Kidney epithelial cell (primary cell): ENCODE results near the gene PYCR2. TPM values are rescaled to one million over a fixed set of nuclear protein-coding genes. Genes with fewer than 3 reads are reported as not detected.
"Not testable (repeated sequence)": the region's sequence is repeated elsewhere in the genome, so short reads cannot be mapped to it uniquely, and the experiment has no call there.

Experiments
- DNase-seq: peaks from one replicate; pipeline ENCODE4 v3.0.0-alpha.2; 2010; ENCODE audit warnings: low read depth
- H3K27me3 ChIP-seq: 2 replicates; pipeline ENCODE4 v1.6.0; 2011; ENCODE audit warnings: low read length; ENCODE audit not compliant: control insufficient read depth, insufficient read depth
- H3K36me3 ChIP-seq: 2 replicates; pipeline ENCODE4 v1.5.1; 2011; ENCODE audit warnings: low read length; ENCODE audit not compliant: control insufficient read depth, insufficient read depth
- H3K4me3 ChIP-seq: 2 replicates; pipeline ENCODE4 v1.5.1; 2011; ENCODE audit warnings: low read depth, mild to moderate bottlenecking, control low read depth, low read length
- total RNA-seq: library from RNA; depleted of rRNA; stranded (reverse); fragments of >200 nt; gene quantifications from 2 replicates; pipeline ENCODE4 v1.2.3, GENCODE V29; 2015
- TF ChIP-seq, protein P1 (sequence below): IDR thresholded peaks from 2 replicates; pipeline ENCODE4 v1.5.1; 2011; ENCODE audit warnings: mild to moderate bottlenecking, moderate library complexity, low read length, control low read depth, inconsistent platforms; ENCODE audit not compliant: insufficient read depth, poor library complexity, severe bottlenecking

PYCR2 gene
- total RNA-seq, 1 donor from 2014 or later = 51.2 TPM

DNA sequence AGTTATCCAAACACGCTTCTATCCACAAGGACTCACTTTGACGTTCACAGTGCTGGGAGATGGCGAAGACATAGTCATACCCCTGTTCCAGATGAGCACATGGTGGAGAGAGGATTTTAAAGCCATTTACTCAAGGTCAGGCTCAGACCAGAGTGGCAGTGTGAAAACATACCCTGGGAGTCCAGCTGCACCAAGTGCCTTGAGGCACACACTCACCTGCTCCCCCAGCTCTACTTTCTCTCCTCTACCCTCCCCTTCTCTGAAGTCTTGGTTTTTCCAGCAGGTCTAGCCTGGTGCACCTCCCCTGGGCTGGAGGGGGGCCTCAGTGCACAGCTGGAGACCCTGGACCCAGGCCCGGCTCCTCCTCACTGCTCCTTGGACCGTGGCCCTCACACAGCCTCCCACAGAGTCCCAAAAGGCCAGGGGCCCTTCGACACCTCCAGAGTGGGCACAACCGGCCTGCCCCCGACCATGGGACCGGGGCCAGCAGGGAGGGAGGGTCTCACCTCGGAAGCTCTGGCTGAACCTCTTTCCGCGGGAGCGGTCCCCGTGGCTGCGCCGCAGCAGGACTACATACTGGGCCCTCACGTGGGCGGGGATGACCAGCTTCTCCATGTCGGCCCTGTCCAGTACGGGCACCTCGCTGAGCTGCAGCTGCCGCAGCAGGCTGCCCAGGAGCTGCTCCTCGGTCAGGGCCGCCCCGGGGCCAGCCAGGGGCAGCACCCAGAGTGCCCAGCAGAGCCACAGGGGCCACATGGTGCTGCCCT lies 16.5 kb upstream of the PYCR2 start:
- H3K36me3 ChIP-seq = no peaks in the 10 kb centered on the region
- H3K4me3 ChIP-seq = no peak overlapping the region
- TF ChIP-seq, protein P1, sequence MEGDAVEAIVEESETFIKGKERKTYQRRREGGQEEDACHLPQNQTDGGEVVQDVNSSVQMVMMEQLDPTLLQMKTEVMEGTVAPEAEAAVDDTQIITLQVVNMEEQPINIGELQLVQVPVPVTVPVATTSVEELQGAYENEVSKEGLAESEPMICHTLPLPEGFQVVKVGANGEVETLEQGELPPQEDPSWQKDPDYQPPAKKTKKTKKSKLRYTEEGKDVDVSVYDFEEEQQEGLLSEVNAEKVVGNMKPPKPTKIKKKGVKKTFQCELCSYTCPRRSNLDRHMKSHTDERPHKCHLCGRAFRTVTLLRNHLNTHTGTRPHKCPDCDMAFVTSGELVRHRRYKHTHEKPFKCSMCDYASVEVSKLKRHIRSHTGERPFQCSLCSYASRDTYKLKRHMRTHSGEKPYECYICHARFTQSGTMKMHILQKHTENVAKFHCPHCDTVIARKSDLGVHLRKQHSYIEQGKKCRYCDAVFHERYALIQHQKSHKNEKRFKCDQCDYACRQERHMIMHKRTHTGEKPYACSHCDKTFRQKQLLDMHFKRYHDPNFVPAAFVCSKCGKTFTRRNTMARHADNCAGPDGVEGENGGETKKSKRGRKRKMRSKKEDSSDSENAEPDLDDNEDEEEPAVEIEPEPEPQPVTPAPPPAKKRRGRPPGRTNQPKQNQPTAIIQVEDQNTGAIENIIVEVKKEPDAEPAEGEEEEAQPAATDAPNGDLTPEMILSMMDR = no peak
- peaks cover 2% of the 10 kb centered on the region for H3K27me3 ChIP-seq
- DNase-seq = no peak

DNA sequence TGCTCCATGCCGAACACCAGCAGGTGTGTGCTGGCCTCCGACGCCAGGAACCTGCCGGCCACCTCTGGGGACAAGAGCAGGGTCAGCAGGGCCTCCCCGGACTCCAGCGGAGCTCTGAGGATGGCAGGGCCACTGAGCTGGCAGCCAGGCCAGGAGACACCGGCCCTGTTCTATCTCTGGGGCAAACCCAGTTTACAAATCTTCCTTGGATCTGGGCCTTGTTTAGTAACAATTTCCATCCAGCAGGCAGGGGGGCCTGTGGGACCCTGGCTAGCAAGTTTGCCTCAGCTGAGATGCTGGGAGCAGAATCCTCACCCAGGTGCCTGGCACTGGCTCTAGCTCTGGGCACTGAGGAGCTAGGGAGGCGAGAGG lies 15.9 kb upstream of the PYCR2 start:
- not testable (repeated sequence) for H3K27me3 ChIP-seq, H3K4me3 ChIP-seq, H3K36me3 ChIP-seq, DNase-seq

DNA sequence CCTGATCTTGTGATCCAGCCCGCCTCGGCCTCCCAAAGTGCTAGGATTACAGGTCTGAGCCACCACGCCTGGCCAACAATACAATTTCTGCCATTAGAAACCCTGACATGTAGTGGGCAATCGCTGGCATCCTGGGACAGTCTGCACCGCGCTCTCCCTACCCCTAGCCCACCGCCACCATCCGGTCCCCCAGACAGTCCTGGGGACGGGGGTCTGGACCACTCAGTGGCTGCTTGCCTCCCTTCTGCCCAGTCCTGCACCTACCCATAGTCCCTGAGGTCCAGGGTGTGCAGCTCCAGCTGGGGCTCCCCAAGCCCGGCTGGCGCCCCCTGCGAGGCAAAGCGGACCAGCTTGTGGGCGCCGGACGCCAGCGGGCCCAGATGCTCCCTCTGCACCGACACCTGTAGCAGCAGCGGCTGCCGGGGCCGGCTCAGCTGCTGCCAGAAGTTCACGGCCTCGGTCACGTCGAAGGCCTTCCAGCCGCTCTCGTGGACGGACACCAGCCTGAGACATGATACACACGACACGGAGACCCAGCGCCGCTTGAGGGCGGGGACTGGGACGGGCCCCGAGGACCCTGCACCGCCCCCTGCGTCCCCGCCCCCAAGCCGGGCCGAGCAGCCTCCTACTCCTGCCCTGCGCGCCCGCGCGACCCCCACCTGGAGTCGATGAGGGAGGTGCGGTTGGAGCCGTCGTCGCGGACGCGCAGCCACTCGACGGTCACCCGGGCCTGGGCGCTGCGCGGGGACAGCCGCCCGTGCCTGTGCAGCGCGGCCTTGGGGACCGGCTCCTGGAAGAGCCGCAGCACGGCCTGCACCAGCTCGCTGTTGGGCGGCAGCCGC lies 15.3 kb upstream of the PYCR2 start:
- H3K36me3 ChIP-seq, H3K27me3 ChIP-seq, DNase-seq, H3K4me3 ChIP-seq: not testable (repeated sequence)

DNA sequence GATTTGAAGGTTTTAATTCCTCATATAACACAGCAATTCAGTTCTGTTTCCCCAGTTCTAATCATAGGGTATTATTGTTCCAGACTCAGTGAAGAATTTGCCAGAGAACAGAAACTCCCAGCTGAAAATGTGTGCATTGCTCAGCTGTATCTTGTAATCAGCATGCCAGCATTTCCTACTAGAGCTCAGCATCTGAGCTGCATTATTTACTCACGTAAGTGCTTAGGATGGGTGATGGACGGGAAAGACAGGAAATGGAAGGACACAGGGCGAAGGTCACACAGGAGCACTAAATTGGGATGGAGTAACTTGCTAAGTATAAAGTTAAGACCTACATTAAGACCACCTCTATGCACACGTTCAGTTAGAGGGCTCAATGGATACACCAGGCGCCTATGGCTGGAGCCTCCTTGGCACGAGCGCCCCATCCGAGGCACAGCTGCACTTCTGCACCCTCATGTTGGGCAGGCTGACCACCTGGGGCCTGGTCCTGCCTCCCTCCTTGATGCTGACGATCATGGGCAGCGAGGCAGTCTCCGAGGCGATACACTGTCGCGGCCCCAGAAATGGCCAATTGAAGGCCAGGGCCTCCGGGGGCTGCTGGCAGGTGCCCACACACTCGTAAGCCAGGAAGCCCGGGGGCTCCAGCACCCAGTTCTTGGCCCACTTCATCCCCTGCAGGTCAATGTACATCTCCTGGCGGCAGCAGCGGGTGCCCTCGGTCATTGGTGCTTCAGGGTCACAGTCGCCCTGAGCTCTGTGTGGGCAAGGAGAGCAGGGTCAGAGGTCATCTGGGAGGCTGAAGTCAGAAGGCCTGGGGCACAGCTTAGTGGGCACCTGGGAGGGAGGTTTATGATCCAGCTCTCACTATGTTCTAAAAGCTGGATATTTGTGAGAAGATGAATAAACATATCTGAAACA lies 13.3 kb upstream of the PYCR2 start:
- DNase-seq = no peak
- Histone ChIP-seq H3K4me3 (no peak overlapping the region), H3K36me3 (no peaks in the 10 kb centered on the region), H3K27me3 (no peaks in the 10 kb centered on the region)
- TF ChIP-seq, protein P1 = no peak

DNA sequence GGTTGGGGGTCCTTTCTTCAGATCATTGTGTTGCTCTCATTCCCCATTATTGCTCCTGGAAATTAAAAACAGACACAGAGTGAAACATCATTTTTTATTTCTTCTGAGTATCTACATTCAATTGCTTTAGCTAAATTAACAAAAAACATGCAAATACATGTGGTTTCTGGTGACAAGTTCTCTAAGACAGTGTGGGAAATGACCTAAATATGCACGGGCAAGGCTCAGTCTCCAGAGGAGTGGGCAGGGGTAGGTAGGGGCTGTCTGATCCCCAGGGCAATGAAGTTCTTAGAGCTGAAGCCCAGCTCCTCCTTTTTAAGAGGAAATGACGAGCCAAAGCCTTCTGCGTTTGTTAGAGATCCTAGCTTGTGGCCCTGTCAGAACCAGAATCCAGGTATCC lies 12.5 kb upstream of the PYCR2 start:
- no peak for DNase-seq
- no peaks in the 10 kb centered on the region for H3K27me3 ChIP-seq
- no peak overlapping the region for H3K4me3 ChIP-seq
- no peaks in the 10 kb centered on the region for H3K36me3 ChIP-seq
- TF ChIP-seq, protein P1 = no peak

DNA sequence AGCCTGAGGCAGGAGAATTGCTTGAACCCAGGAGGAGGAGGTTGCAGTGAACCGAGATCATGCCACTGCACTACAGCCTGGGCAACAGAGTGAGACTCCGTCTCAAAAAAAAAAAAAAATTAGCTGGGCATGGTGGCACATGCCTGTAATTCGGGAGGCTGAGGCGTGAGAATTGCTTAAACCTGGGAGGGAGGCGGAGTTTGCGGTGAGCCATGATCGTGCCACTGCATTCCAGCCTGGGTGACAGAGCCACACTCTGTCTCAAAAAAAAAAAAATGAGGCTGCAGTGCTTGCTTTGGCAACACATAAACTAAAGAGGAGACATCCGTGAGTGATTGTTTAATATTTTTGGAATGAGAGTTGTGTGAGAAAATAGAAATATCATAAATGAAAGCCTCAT lies 12.0 kb upstream of the PYCR2 start:
- H3K36me3 ChIP-seq, H3K4me3 ChIP-seq, H3K27me3 ChIP-seq, DNase-seq: not testable (repeated sequence)

DNA sequence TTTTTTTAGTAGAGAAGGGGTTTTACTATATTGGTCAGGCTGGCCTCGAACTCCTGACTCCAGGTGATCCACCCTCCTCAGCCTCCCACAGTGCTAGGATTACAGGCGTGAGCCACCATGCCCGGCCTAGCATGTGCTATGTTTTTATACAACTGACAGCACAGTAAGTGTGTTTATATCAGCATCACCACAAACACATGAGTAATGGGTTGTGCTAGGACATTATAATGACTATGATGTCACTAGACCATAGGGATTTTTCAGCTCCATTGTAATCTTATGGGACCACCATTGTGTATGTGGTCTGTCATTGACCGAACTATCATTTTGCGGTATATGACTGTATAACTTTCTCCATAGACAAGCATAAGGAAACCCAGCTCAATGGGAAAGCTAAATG lies 10.7 kb upstream of the PYCR2 start:
- Histone ChIP-seq H3K36me3 (no peaks in the 10 kb centered on the region), H3K4me3 (no peak overlapping the region), H3K27me3 (no peaks in the 10 kb centered on the region)
- TF ChIP-seq, protein P1 = no peak
- no peak for DNase-seq
